HepG2 (cell line): Measurements from ENCODE around the gene CHL1. TPM values are rescaled to one million over a fixed set of nuclear protein-coding genes. Genes with fewer than 3 reads are reported as not detected.
A peak's percentile ranks its signal among the peaks of the same experiment; 100 is the strongest.

ENCODE experiments used
- ATAC-seq: fragments of 200-7000 bp; cut with Tn5 transposase; 3 replicates; pipeline ENCODE4 v1.9.1; 2020; ENCODE audit warnings: mild to moderate bottlenecking, moderate library complexity
- BruUV-seq: library from RNA; stranded (reverse); fragments of 400-500 nt; replicated peaks from 2 replicates; lab custom pipeline; 2021; lab: Mats Ljungman, UMichigan
- CTCF ChIA-PET: fragments of 300-600 bp; formaldehyde crosslinking; extraction: SDS; loops from one replicate; lab custom pipeline; 2021; ENCODE audit warnings: low total read pairs, inconsistent platforms, low intra/inter-chr PET ratio; lab: Yijun Ruan, JAX
- POLR2A ChIA-PET: fragments of 350-600 bp; sonication (Branson Sonifier 250); formaldehyde crosslinking; loops from one replicate; lab custom pipeline; 2020; ENCODE audit warnings: antibody characterized with exemption, inconsistent platforms; lab: Yijun Ruan, JAX
- DNase-seq: peaks from one replicate; pipeline ENCODE4 v3.0.0-alpha.2; 2015; ENCODE audit warnings: low spot score
- FAIRE-seq: peaks from 3 replicates; lab custom pipeline; 2011; peaks lifted over from hg19 to GRCh38; lab: Jason Lieb, UNC
- H2AFZ ChIP-seq: one replicate; pipeline ENCODE4 v1.6.1; 2011; ENCODE audit warnings: low read length, inconsistent platforms
- H3K27ac ChIP-seq: fragments of 300-600 bp; 3 replicates; pipeline ENCODE4 v1.8.0; 2011; ENCODE audit warnings: mixed run types, mild to moderate bottlenecking, mixed read lengths, low read length, inconsistent platforms; ENCODE audit not compliant: insufficient read depth; ENCODE audit errors: extremely low read length
- H3K27me3 ChIP-seq, 2 experiments: fragments of 200-600 bp in 1 of 2; 2 replicates in 1 of 2; 3 replicates in 1 of 2; pipeline versions ENCODE4 v1.6.0 to v1.8.0; 2011; ENCODE audit warnings: low read length in 2 of 2, mild to moderate bottlenecking in 2 of 2, moderate library complexity in 2 of 2, inconsistent platforms in 1 of 2; ENCODE audit not compliant: insufficient read depth in 2 of 2, control insufficient read depth in 1 of 2
- H3K36me3 ChIP-seq, 2 experiments: fragments of 200-600 bp in 1 of 2; replicated peaks in 1 of 2; 2 replicates in 1 of 2; 3 replicates in 1 of 2; pipeline versions ENCODE4 v1.5.1 to v1.8.0; 2011; ENCODE audit warnings: low read length in 2 of 2, inconsistent platforms in 1 of 2; ENCODE audit not compliant: insufficient read depth in 2 of 2, control insufficient read depth in 1 of 2
- H3K4me1 ChIP-seq: 2 replicates; pipeline ENCODE4 v1.5.1; 2012; ENCODE audit warnings: low read length, inconsistent platforms; ENCODE audit not compliant: insufficient read depth
- H3K4me2 ChIP-seq: 2 replicates; pipeline ENCODE4 v1.6.0; 2011; ENCODE audit warnings: low read depth, low read length, inconsistent platforms
- H3K4me3 ChIP-seq, 3 experiments: fragments of 200-600 bp in 1 of 3; sonication (generic), shearing (Covaris generic) in 1 of 3; replicated peaks in 1 of 3; 2 replicates each; pipeline ENCODE4 v1.5.1; 2011 to 2016; ENCODE audit warnings: low read length in 3 of 3, inconsistent platforms in 2 of 3, low read depth in 2 of 3, mild to moderate bottlenecking in 2 of 3, control low read depth in 1 of 3, mixed read lengths in 1 of 3; ENCODE audit not compliant: insufficient read depth in 1 of 3
- H3K79me2 ChIP-seq: one replicate; pipeline ENCODE4 v1.6.1; 2011; ENCODE audit warnings: low read length, inconsistent platforms; ENCODE audit not compliant: insufficient read depth
- H3K9ac ChIP-seq: 2 replicates; pipeline ENCODE4 v1.6.0; 2011; ENCODE audit warnings: mild to moderate bottlenecking, low read depth, low read length, inconsistent platforms; ENCODE audit not compliant: insufficient read depth
- H3K9me3 ChIP-seq: 2 replicates; pipeline ENCODE4 v1.5.1; 2012; ENCODE audit warnings: mild to moderate bottlenecking, low read length
- H4K20me1 ChIP-seq: 2 replicates; pipeline ENCODE4 v1.6.0; 2011; ENCODE audit warnings: inconsistent platforms, mild to moderate bottlenecking, low read length, moderate library complexity; ENCODE audit not compliant: insufficient read depth
- AHR ChIP-seq: IDR thresholded peaks from 2 replicates; pipeline ENCODE4 v1.6.1; 2018; ENCODE audit warnings: missing genetic modification reagents, missing compliant biosample characterization
- ARNT2 ChIP-seq: sonication (generic); formaldehyde crosslinking; IDR thresholded peaks from 2 replicates; pipeline ENCODE4 v1.8.0; 2022; ENCODE audit warnings: mild to moderate bottlenecking, low read depth, missing genetic modification reagents, moderate library complexity
- HMGA1 ChIP-seq: sonication (generic); formaldehyde crosslinking; conservative IDR thresholded peaks from 2 replicates; pipeline ENCODE4 v1.4.0; 2020; ENCODE audit warnings: missing genetic modification reagents
- HNF4G ChIP-seq, 2 experiments: sonication (generic) in 1 of 2; formaldehyde crosslinking in 1 of 2; IDR thresholded peaks; 2 replicates each; pipeline versions ENCODE4 v1.4.0 to v1.6.1; 2011 to 2020; ENCODE audit warnings: borderline replicate concordance in 2 of 2, low read depth in 2 of 2, mild to moderate bottlenecking in 2 of 2, low read length in 1 of 2, missing genetic modification reagents in 1 of 2, moderate library complexity in 1 of 2
- KIAA2018 ChIP-seq: sonication (generic); formaldehyde crosslinking; IDR thresholded peaks from 2 replicates; pipeline ENCODE4 v1.5.0; 2020; ENCODE audit warnings: mild to moderate bottlenecking, missing genetic modification reagents, borderline replicate concordance
- SMARCC2 ChIP-seq: fragments of 450-650 bp; IDR thresholded peaks from 2 replicates; pipeline ENCODE4 v1.6.1; 2017; ENCODE audit warnings: antibody characterized with exemption, mild to moderate bottlenecking
- ZNF292 ChIP-seq: sonication (generic); formaldehyde crosslinking; IDR thresholded peaks from 2 replicates; pipeline ENCODE4 v1.8.1; 2022; ENCODE audit warnings: mild to moderate bottlenecking, low read depth, missing genetic modification reagents, borderline replicate concordance
- ZNF781 ChIP-seq: sonication (generic); formaldehyde crosslinking; IDR thresholded peaks from 2 replicates; pipeline ENCODE4 v1.5.1; 2020; ENCODE audit warnings: borderline replicate concordance, mild to moderate bottlenecking, missing genetic modification reagents; ENCODE audit errors: not compliant biosample characterization
- WGBS: methylation state at CpG from one replicate; pipeline ENCODE4 v1.1.6; 2017; ENCODE audit warnings: low lambda C conversion rate; 5-methylcytosine and 5-hydroxymethylcytosine counted together
- in situ Hi-C: cut with HindIII; loops from 2 replicates; pipeline ENCODE4 v1.10.0; 2017; ENCODE audit warnings: low pct_unique_long_range_greater_than_20kb; ENCODE audit not compliant: extremely low pct_ligation_motif_present
- intact Hi-C: fragments of 100-400 bp; cut with micrococcal nuclease; formaldehyde crosslinking; loops from one replicate; pipeline ENCODE4 v1.10.0; 2022; ENCODE audit not compliant: unreplicated experiment
- polyA plus RNA-seq, 8 experiments: library from polyadenylated mRNA; depleted of rRNA in 3 of 8; stranded (reverse) in 7 of 8; unstranded in 1 of 8; fragments of >200 nt; fragmentation: Illumina TruSeq in 4 of 8; extraction: Trizol in 4 of 8; gene quantifications; 2 replicates each; pipeline versions ENCODE4 v1.2.1 to v1.2.3, GENCODE V29; 2011 to 2016; ENCODE audit warnings: low read depth in 4 of 8, missing spikeins in 1 of 8, mixed read lengths in 1 of 8; ENCODE audit not compliant: insufficient read depth in 1 of 8
- total RNA-seq, 5 experiments: library from RNA; depleted of rRNA; stranded (reverse); fragments of >200 nt; fragmentation: Illumina TruSeq; extraction: Trizol; gene quantifications; 2 replicates each; pipeline ENCODE4 v1.2.3, GENCODE V29; 2016; ENCODE audit warnings: low read depth in 1 of 5
- TF ChIP-seq, protein P1 (sequence below): sonication (generic); formaldehyde crosslinking; IDR thresholded peaks from 2 replicates; pipeline ENCODE4 v1.4.0; 2020; ENCODE audit warnings: missing genetic modification reagents
- TF ChIP-seq, protein P2 (sequence below): sonication (generic); formaldehyde crosslinking; IDR thresholded peaks from 2 replicates; pipeline ENCODE4 v1.4.0; 2020; ENCODE audit warnings: mild to moderate bottlenecking, missing genetic modification reagents

The CHL1 gene
- total and polyA plus RNA-seq, 2 of the 13 experiments (the other 11 are each of a cell fraction or from before 2014, with no cell fraction given) = not detected

DNA sequence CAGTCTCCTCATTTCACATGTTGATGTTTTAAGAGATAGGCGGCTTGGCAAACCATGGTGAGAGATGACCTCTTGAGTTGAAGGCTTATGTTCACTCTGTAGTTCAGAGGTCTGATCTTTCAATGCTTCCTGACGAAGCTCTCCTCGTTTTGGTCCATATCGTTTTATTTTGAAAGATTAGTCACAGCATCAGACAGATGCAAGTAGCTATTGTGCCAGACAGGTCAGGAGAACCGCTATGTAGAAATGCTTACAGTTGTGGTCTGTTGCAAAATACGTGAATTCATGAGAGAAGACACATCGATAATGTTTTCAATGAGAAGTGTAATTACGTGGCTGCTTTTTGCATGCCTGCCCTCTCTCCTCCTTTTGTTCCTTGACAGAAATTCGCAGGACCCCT, 47.5 kb downstream of the CHL1 start:
- intact Hi-C loops = no loop called here
- ChIA-PET POLR2A (no interaction called here), CTCF (no interaction called here)
- 6% methylated on average over 6 of the region's 9 CpGs for WGBS
- peak overlapping the region; percentile 36 for H2AFZ ChIP-seq
- FAIRE-seq (no peak), ATAC-seq (no peak), DNase-seq (no peak)
- no peak overlapping the region for H3K9ac ChIP-seq
- no peak overlapping the region for H3K27ac ChIP-seq
- in situ Hi-C loops = no loop called here
- H4K20me1 ChIP-seq = no peaks in the 10 kb centered on the region
- H3K4me1 ChIP-seq = peaks cover 6% of the 10 kb centered on the region
- H3K4me2 ChIP-seq = peak overlapping the region; percentile 34; the same call in 1 of the 2 replicates
- BruUV-seq = no TSS peak
- no peaks in the 10 kb centered on the region; a peak in 1 of 5 replicates for H3K27me3 ChIP-seq
- no peaks in the 10 kb centered on the region for H3K79me2 ChIP-seq
- H3K9me3 ChIP-seq = no peaks in the 10 kb centered on the region
- H3K36me3 ChIP-seq = no peaks in the 10 kb centered on the region
- no peak overlapping the region for H3K4me3 ChIP-seq
- no peak for TF ChIP-seq SMARCC2
- no peak for TF ChIP-seq HMGA1
- no peak for TF ChIP-seq ZNF781 (CRISPR knock-in tag)
- no peak for TF ChIP-seq AHR (CRISPR knock-in tag)
- TF ChIP-seq, protein P1, sequence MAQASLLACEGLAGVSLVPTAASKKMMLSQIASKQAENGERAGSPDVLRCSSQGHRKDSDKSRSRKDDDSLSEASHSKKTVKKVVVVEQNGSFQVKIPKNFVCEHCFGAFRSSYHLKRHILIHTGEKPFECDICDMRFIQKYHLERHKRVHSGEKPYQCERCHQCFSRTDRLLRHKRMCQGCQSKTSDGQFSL (CRISPR knock-in tag) = no peak
- TF ChIP-seq ARNT2 = no peak
- TF ChIP-seq, protein P2, sequence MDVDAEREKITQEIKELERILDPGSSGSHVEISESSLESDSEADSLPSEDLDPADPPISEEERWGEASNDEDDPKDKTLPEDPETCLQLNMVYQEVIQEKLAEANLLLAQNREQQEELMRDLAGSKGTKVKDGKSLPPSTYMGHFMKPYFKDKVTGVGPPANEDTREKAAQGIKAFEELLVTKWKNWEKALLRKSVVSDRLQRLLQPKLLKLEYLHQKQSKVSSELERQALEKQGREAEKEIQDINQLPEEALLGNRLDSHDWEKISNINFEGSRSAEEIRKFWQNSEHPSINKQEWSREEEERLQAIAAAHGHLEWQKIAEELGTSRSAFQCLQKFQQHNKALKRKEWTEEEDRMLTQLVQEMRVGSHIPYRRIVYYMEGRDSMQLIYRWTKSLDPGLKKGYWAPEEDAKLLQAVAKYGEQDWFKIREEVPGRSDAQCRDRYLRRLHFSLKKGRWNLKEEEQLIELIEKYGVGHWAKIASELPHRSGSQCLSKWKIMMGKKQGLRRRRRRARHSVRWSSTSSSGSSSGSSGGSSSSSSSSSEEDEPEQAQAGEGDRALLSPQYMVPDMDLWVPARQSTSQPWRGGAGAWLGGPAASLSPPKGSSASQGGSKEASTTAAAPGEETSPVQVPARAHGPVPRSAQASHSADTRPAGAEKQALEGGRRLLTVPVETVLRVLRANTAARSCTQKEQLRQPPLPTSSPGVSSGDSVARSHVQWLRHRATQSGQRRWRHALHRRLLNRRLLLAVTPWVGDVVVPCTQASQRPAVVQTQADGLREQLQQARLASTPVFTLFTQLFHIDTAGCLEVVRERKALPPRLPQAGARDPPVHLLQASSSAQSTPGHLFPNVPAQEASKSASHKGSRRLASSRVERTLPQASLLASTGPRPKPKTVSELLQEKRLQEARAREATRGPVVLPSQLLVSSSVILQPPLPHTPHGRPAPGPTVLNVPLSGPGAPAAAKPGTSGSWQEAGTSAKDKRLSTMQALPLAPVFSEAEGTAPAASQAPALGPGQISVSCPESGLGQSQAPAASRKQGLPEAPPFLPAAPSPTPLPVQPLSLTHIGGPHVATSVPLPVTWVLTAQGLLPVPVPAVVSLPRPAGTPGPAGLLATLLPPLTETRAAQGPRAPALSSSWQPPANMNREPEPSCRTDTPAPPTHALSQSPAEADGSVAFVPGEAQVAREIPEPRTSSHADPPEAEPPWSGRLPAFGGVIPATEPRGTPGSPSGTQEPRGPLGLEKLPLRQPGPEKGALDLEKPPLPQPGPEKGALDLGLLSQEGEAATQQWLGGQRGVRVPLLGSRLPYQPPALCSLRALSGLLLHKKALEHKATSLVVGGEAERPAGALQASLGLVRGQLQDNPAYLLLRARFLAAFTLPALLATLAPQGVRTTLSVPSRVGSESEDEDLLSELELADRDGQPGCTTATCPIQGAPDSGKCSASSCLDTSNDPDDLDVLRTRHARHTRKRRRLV (CRISPR knock-in tag) = no peak
- TF ChIP-seq KIAA2018 (CRISPR knock-in tag) = no peak
- no peak for TF ChIP-seq ZNF292 (CRISPR knock-in tag)
- no peak for TF ChIP-seq HNF4G (IDR thresholded peaks at IDR 0.05; ENCODE audit: borderline replicate concordance, low read depth, low read length)
- TF ChIP-seq HNF4G (CRISPR knock-in tag; IDR thresholded peaks at IDR 0.05; ENCODE audit: borderline replicate concordance, low read depth) = no peak
